Epithelial cell of prostate (primary cell): ENCODE measurements around the gene SMCO2.
A peak's percentile ranks its signal among the peaks of the same experiment; 100 is the strongest.

ENCODE experiments used
- DNase-seq: peaks from one replicate; pipeline ENCODE4 v3.0.0-alpha.2; 2011; ENCODE audit warnings: low read depth, low spot score
- H3K27ac ChIP-seq: fragments of 450-650 bp; 2 replicates; pipeline ENCODE4 v1.5.1; 2017; ENCODE audit warnings: mild to moderate bottlenecking

Gene SMCO2

DNA sequence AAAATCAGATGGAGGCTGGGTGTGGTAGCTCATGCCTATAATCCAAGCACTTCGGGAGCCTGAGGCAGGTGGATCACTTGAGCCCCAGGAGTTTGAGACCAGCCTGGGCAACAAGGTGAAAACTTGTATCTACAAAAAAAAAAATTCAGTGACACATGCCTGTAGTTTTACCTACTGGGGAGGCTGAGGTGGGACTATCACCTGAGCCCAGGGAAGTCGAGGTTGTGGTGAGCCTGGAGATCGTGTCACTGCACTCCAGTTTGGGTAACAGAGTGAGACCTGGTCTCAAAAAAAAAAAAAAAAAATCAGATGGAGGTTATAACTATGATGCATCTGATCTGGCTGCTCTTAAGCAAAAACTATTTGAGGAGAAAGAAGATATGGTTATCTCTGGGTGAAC lies 50.9 kb downstream of the SMCO2 start:
- H3K27ac ChIP-seq, result no peak overlapping the region

DNA sequence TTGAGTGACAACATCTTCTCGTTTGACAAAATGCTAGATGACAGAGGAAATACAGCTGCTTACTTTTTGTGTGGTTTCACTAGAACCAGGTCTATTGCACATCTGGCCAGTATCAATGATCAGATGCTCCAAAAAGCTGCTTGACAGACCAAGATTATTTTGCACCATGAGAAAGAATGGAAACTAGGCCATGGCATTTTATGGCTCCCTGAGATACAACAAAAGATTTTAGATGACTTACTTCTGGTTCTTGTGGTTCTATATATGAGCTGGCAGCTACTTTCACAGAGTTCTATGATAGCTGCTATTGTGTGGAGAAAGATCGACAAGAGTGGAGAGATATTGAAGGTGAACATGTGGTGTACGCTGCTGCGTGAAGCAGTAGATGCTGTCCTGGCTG lies 51.6 kb downstream of the SMCO2 start:
- DNase-seq, result no peak

More for the DNA sequence above, 50.9 kb downstream of the SMCO2 start:
- DNase-seq, result no peak

DNA sequence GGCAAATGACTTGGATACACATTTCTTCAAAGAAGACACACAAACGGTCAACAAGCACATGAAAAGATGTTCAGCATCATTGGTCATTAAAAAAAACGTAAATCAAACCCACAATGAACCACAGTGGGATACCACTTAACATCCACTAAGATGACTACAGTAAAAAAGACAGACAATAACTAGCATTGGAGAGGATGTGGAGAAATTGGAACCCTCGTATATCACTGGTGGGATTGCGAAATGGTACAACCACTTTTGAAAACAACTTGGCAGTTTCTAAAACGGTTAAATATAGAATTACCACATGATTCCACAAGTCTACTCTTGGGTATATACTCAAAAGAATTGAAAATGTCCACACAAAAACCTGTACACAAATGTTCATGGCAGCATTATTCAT lies 52.2 kb downstream of the SMCO2 start:
- DNase-seq, result no peak
- no peak overlapping the region for H3K27ac ChIP-seq

More for the DNA sequence above, 51.6 kb downstream of the SMCO2 start:
- H3K27ac ChIP-seq, result no peak overlapping the region

DNA sequence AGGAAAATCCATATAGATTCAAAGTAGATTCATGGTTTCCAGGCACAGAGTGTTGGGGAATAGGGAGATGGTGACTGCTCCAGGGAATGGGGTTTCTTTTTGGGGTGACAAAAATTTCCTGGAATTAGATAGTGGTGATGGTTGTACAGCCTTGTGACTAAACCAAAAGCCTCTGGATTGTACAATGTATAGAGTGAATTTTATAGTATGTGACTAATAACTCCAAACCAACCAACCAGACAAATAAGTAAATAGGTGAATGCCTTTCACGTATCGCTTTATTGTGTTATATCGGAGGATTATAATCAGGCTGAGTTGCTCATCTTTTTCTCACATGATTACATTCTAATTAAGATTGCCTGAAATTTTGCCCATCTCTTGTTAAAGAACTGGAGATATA lies 52.8 kb downstream of the SMCO2 start:
- no peak for DNase-seq

DNA sequence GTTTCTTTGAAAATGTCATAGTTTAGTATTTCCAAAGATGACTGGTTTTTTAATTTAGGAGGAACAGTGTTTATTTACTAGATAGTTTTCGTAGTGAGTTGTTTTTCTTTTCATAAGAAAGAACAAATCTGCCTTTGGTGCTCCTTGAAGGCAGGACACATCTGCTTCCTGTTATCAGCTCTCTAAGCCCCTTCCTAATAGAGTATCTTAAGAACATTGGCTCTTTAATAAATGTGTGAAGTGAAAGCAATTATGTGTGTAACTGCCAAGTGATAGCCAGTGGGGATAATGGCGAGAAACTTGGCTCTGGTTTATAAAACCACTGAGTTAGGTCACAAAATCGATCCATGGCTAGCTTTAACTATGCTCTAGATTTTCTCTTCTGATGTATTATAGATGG lies 54.0 kb downstream of the SMCO2 start:
- no peak overlapping the region for H3K27ac ChIP-seq
- DNase-seq, result no peak

More for the DNA sequence above, 52.8 kb downstream of the SMCO2 start:
- H3K27ac ChIP-seq, result no peak overlapping the region

DNA sequence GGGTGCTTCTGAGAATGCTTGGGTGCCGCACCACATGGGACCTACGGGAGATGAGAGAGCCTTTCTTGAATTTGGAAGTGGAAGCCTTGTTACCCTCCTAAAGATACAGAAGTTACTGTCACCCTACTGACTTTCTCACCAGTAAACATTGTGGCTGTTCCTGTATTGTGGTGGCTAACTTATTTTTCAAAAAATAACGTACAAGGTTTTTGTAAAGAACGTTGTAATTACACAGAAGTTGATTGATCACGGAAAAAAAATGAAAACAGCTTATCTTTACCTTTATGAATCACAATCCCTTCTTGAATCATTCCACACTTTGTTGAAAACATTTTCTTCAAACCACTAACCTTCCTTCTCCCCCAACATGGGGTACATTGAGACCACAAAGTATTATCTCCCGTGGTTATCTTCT lies 55.5 kb downstream of the SMCO2 start:
- no peak for DNase-seq
- no peak overlapping the region for H3K27ac ChIP-seq

DNA sequence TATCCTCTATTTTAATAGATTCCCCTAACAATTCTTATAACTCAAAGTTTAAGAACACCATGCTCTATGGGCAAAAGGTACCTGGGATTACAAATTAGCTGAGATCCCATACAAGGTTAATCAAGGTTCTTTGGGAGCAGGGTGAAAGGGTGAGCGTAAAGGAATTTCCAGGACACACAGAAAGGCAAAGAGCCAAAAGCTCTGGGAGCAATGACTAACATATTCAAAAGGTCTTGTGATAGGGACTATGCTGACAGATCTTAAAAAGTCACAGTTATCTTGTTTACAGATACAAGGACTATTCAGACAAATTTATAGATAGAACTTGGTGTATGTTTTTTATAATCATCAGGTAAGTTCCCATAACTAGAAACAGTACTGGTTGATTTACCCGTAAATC lies 58.0 kb downstream of the SMCO2 start:
- DNase-seq, result no peak
- H3K27ac ChIP-seq, result no peak overlapping the region

DNA sequence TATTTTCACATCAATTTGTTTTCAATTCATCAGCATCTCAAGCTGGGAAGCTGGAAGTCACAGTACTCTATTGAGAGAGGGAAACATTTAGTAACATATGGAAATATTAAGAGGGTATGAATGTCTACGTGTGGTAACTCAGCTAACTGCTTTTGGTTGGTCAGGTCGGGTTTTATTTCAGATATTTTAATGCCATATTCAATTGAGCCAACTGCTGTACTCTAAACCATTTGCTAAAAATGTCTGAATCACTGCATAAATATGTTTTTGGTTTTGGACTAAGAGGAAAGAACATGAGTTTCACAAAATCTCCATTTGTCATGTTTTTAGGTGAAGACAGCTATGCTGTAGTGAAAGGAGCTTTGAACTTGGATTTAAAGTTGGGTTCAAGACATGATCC lies 58.6 kb downstream of the SMCO2 start:
- H3K27ac ChIP-seq, result no peak overlapping the region
- DNase-seq, result no peak

DNA sequence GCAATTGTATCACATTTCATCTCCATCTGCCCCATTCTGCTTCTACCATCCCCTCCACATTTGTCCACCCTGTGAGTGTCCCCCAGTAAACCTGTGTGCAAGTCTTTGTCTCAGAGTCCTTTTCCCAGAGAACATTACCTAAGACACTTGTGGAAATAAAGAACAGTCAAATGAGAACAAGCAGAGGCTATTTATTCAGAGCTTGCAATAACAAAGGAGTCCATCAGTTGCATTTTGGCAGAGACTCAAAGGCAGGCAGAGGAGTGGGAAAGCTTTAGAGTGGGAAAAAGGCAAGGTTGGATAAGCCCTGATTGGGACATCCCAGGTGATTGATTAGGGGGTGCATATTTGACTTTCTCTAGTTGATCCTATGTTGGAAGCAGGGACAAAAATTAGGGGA lies 59.2 kb downstream of the SMCO2 start:
- H3K27ac ChIP-seq, result no peak overlapping the region
- DNase-seq, result no peak

DNA sequence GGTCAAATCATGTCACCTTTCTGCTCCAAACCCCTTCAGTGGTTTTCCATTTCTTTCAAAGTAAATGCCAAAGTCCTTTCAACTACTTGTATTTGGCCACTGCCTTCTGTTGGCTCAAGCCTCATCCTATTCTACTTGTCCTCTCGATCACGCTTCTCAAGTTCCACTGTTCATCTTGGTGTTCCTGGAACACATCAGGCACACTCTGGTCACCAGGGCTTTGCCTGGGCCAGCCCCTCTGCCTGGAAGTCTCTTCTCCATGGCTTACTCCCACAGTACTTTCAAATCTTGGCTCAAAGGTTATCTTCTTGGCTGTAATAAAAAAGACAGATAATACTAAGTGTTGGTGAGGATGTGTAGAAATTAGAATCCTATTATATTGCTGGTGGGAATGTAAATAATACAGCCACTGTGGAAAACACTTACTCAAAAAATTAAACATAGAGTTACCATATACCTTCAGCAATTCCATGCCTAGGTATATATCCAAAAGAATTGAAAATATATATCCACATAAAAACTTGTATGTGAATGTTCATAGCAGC lies 60.2 kb downstream of the SMCO2 start:
- no peak overlapping the region for H3K27ac ChIP-seq
- no peak for DNase-seq

DNA sequence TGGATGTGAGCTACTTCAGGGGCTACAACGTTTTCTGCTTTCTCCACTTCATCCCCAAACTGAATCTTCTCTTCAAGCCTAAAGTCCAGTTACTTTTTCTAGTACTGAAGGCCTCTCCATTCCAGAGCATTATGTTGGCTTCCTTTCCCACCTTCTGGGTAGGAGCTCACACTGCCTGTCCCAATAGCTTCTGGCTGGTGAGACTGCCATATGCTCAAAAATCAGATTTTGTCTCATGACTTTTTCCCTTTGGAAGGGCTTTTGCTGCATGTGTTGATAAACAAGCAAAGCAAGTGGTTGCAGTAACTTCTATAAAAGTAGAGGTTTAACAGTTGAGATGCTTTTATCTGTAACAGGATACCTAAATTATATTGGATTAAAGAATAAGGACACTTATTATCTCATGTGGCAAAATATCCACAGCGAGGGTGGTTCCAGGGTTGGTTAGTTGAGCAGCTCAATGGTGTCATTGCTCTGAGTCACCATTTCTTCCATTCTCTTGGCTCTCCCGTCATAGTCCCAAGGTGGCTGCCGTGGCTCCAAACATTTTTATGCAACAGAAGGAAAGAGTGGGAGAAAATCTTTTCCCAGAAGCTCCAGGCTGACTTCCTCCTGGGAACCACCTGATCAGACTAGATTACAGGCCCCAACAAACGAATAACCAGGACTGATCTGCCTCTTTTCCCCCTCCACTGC lies 62.3 kb downstream of the SMCO2 start:
- DNase-seq, result no peak

DNA sequence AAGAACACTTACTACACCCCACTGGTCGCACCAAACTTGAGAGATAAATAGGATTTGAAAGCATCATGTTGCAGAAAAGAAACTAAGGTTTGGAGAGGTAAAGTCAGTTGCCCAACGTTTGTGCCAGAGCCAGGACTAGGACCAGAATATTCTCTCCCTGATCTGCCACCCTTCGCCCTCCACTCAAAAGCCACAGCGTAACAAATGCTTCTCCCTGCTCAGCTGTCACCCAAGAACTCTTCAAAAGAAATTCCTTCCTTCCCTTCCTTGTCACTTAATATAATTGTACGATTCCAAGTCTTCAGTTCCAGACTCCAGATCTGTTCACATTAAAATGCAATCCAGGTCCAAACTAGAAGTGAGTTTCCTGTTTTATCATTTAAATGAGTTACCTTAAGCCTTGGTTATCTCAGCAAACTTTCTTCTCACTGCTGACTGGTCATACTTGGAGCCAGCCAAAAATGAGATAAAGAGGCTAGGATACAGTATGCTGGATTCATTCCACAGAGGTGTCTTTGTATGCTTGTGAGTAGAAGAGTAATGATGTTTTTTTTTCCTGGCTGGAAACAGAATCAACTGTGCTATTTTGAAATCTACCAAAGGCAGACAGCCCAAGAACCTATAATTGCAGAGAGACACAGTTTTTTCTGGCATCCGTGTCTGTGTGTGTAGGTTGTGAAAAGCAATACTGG lies 64.6 kb downstream of the SMCO2 start:
- H3K27ac ChIP-seq, result no peak overlapping the region
- DNase-seq, result no peak

More for the DNA sequence above, 62.3 kb downstream of the SMCO2 start:
- no peak overlapping the region for H3K27ac ChIP-seq

DNA sequence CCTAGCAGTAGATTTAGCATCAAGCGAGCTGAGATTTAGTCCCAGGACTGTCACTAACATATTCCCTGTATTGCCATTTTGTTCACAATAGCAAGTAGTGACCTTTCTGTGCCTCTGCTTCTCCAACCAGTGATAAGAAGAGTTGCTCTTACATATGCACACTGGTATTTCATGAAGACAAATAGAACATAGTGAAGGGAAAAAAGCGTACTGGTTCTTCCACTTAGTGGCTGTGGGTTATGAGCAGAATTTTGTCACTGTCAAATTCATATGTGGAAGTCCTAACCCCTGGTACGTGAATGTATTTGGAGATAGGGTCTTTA lies 65.1 kb downstream of the SMCO2 start:
- H3K27ac ChIP-seq, result no peak overlapping the region
- no peak for DNase-seq

DNA sequence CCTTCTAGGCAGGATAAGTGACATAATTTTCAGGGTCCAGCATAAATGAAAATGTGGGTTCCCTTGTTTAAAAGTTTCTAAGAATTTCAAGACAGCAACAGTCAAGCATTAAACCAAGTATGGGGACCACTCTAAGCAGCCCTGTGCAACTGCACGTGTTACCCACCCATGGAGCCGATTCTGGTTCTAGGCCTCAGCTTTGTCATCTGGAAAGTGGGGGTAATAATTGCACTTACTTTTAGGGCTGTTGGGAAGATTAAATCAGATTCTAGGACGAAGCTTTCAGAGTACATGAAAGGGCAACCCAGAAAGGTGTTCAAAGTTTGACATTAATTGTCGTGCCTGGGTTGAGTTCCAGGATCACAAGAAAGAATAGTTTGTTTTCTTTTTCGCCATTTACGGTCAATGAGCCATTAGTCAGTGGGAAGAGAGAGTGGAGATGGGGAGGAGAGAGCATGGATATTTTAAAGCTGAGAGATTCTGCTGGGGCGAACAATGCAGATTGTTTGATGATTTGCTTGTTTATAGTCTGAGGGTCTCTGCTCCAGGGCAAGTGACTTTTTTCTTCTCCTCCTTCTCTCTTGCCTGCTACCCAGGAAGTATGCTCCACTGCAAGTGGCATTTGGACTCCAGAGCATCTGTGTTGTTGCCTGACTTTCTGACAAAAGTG lies 66.8 kb downstream of the SMCO2 start:
- DNase-seq, result no peak
- no peak overlapping the region for H3K27ac ChIP-seq

DNA sequence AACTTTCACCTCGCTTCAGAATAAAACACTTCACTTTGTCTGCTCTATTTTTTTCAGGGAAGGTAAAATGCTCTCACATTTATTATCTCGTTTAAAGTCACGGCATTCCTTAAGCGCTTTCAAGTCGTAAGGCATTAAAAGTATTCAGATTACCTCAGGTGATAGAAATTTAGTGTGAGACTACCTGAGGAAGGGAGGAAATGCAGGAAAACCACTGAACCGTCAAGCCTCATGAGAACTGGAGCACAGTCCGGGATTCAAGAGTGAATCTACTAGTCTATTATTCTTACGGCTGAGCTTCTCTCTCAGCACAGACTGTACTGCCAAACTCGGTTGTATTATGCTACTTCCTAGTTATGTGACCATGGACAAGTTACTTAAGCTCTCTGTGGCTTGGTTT lies 69.1 kb downstream of the SMCO2 start:
- no peak for DNase-seq
- H3K27ac ChIP-seq, result no peak overlapping the region

DNA sequence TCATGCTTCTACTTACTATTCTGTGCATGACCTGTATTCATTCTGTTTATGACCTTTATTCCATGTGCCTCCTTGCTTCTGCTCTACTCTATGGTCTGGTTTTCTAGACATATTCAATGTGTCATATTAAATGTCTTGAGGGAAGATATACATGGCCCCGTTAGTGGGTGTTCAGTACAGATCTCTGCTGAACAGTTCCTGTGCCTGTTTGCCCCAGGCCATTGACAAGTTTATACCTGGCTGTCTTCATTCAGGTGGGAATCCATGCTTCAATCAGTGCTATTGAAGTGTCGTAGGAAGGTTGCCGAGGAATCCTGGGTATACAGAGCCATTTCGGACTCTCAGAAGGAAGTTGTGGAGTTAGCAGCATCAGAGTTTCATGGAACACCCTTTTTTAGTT lies 70.1 kb downstream of the SMCO2 start:
- DNase-seq, result no peak
- H3K27ac ChIP-seq, result no peak overlapping the region

DNA sequence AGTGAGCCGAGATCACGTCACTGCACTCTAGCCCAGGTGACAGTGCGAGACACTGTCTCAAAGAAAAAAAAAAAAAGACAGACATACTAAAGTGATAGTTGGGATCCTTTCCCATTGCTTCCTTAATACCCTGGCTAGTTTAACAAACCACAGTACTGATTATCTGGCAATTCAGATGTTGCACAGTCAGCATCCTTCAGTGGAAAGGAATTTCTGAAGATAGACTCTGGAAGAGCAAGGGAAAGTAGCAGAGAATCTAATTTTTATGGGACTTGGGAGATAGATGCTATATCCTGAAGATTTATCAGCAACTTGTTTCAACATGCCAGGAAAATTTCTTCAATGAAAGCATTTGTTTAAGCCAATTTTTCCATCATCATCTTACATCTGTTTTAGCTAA lies 71.0 kb downstream of the SMCO2 start:
- DNase-seq, result no peak
- no peak overlapping the region for H3K27ac ChIP-seq

DNA sequence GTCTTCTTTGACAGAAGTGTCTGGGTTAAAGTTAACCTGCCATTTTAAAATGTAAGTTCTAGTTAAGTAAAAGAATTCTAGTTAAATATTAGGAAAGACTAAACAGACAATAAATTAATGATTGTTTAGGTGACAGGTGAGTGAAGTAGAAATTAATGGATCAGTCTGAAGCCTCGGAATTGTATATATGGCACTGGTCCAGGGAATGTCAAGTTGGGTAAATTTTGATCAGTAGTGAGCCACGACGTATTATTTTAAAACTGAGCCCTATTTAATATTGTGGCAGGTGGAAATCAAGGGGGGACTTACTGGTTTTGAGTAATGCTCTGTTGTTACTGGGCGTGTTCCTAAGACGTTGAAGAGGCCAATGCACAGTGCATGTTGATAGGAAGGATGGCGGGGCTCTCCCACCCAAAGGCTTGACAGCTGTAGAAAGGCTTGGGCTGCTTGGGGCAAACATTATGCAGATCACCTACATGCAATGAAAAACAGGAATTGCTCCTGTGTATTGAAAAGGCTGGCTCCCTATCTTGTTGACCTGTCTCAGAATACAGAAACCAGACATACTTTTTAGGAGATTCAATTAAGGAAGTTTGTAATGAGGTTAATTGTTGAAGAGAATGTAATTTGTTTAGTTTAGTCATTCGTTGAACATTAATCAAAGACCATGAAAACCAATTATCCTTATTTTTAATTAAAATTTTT lies 71.6 kb downstream of the SMCO2 start:
- no peak for DNase-seq
- no peak overlapping the region for H3K27ac ChIP-seq

DNA sequence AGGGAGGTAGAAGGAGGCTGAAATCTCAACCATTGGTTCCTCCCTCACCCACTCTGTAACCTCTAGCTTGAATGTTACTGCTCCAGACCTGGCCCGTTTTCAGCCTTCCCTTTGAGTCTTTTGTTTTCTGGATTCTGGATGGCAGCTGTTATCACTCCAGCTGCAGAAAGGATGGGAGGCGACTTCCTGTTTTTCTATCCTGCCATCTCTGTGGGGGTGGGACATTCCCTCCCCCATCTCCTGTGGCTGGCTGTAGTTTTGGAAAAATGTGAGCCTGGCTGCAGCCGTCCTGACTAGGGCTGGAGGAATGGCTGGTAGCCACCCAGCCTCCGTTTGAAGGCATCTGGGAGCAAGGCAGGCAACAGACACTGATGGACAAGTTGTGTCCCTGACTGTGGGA lies 74.5 kb downstream of the SMCO2 start:
- no peak for DNase-seq
- H3K27ac ChIP-seq, result no peak overlapping the region

DNA sequence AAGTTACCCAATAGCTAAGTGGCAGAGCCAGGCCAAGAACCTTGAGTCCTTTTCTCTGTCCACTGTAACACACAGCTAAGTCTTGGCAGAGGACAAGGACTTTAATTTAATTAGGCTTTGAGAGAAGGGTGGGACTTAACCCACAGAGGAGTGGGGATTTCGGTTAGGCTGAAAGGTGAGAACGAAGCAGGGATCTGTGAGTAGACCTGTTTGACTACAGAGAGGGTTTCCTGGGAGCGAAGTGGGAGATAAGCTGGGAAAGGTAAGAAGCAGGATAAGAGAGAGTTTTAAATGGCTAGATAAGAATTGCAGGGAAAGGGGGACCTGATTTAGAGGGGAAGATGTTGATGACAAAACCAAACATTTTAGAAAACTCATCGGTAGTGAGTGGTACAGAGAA lies 75.4 kb downstream of the SMCO2 start:
- no peak for DNase-seq
- no peak overlapping the region for H3K27ac ChIP-seq

DNA sequence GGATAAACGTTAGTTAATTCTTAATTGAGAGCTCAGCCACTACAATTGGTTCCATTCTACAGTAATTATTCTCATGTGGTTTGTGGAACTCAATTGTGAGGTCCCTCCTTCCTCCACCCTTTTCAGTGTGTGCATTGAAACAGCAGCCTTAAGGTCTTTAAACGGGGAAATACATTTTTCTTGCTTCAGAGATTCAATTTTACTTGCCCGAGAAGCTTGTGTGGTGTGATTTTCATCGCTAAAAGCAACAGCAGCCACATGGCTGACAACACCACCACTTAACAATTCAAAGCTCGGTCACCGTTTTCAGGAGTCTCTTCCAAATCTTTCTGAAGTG lies 76.7 kb downstream of the SMCO2 start:
- peak overlapping the region; percentile 86 for H3K27ac ChIP-seq
- no peak for DNase-seq
